Measurements from ENCODE around the gene CCDC154. TPM values are rescaled to one million over a fixed set of nuclear protein-coding genes. Genes with fewer than 3 reads are reported as not detected.

Gene CCDC154
- polyA plus RNA-seq, 2 donors = 0.44 to 0.98 TPM

Other genes starting within 250 kb of the CCDC154 start
- under 1 TPM; 0.10 to 0.15 TPM for gene TPSG1, start 219.3 kb downstream of the CCDC154 start, polyA plus RNA-seq
- gene TPSB2, start 214.4 kb downstream of the CCDC154 start, polyA plus RNA-seq = 10 to 100 TPM in 1 of 2 donors, 1 to 10 TPM in 1; 5.7 to 37.8 TPM
- gene TPSAB1, start 203.9 kb downstream of the CCDC154 start, polyA plus RNA-seq = 10 to 100 TPM in 1 of 2 donors, 1 to 10 TPM in 1; 2.8 to 33.0 TPM
- gene TPSD1, start 188.5 kb downstream of the CCDC154 start, polyA plus RNA-seq = 1 to 10 TPM in 1 of 2 donors, under 1 TPM in 1; 0.83 to 1.5 TPM
- gene UBE2I, start 134.9 kb downstream of the CCDC154 start, polyA plus RNA-seq = 10 to 100 TPM; 35.4 to 56.9 TPM
- gene BAIAP3, start 110.9 kb downstream of the CCDC154 start, polyA plus RNA-seq = 1 to 10 TPM; 1.2 to 2.7 TPM
- gene TSR3, start 92.7 kb downstream of the CCDC154 start, polyA plus RNA-seq = 10 to 100 TPM; 31.4 to 53.0 TPM
- gene GNPTG, start 92.6 kb downstream of the CCDC154 start, polyA plus RNA-seq = 10 to 100 TPM; 33.6 to 39.1 TPM
- 1 to 10 TPM; 5.4 to 8.1 TPM for gene UNKL, start 29.9 kb downstream of the CCDC154 start, polyA plus RNA-seq
- 10 to 100 TPM; 11.6 to 24.6 TPM for gene UQCC4, start 23.8 kb downstream of the CCDC154 start, polyA plus RNA-seq
- gene PERCC1, start 13.5 kb downstream of the CCDC154 start, polyA plus RNA-seq = not detected
- gene CLCN7, start 30.5 kb upstream of the CCDC154 start, polyA plus RNA-seq = 10 to 100 TPM; 18.7 to 33.1 TPM
- not detected for gene PTX4, start 44.4 kb upstream of the CCDC154 start, polyA plus RNA-seq
- gene TELO2, start 48.8 kb upstream of the CCDC154 start, polyA plus RNA-seq = 10 to 100 TPM; 32.6 to 60.8 TPM
- gene TMEM204, start 89.1 kb upstream of the CCDC154 start, polyA plus RNA-seq = 1 to 10 TPM; 3.4 to 6.2 TPM
- 1 to 10 TPM; 4.3 to 8.8 TPM for gene IFT140, start 167.5 kb upstream of the CCDC154 start, polyA plus RNA-seq
- 10 to 100 TPM in 1 of 2 donors, 1 to 10 TPM in 1; 4.8 to 10.5 TPM for gene CRAMP1, start 167.8 kb upstream of the CCDC154 start, polyA plus RNA-seq
- 10 to 100 TPM; 20.5 to 31.0 TPM for gene JPT2, start 233.7 kb upstream of the CCDC154 start, polyA plus RNA-seq